ENCODE results near the gene REEP1.
A peak's percentile ranks its signal among the peaks of the same experiment; 100 is the strongest.

The REEP1 gene

DNA sequence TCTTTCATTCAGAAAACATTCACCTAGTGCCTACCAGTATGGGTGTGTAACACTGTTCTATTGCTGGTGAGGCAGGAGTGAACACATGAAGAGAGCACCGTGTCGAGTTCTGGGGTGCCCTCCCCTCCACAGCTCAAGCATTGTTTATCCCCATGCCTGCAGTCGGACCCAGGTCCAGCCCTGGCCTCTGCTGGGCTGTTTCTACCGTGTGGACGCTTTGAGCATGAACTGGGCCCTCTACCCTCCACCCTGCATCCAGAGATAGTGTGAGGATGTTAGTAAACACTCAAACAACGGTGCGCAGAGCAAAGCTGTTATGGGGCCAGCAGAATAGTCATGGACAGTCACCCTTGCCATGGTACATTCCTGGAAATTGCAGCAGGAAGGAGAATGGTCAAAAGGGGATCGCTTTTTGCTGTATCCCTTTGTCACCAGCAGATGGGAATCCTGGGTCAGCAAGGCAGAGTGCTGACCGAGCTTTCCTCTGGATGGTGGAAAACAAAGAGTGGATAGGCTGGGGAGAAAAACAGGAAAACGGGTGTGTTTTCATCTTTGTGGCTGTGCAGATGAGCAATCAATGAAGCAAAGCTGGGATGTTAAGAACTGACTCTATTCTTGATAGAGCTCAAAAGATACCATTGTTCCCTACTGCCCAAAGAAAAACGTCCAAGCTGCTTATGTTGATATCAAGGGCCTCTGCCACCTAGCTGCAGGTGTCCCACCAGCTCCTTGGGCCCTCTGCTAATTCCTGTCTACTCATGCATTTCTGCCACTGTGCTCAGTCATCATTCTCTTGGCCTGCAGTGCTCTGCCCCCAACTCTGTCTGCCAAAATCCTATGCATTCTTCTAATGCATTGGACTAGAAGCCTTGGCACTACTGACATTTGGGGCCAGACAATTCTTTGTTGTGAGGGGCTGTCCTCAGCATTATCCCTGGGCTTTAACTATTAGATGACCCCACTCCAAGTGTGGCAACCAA, 38.7 kb downstream of the REEP1 start:
- no peak overlapping the region for H3K4me3 ChIP-seq (ENCODE audit: low read depth, low read length)
- no peak for DNase-seq (ENCODE audit: low read depth)
- in situ Hi-C loops (cut with HindIII; ENCODE audit: low sequenced_read_pairs) = loop anchor here (5.0 kb wide), 1 partner anchor 76 kb away; no protein-coding TSS in a partner anchor
- TF ChIP-seq CTCF (IDR thresholded peaks at IDR 0.05; ENCODE audit: low read depth, low read length, missing control alignments) = peak; percentile 32

GRCh38 chr2:86297382-86298147, 39.9 kb downstream of the REEP1 start:
- no peak overlapping the region for H3K4me3 ChIP-seq (ENCODE audit: low read depth, low read length)
- no peak for DNase-seq (ENCODE audit: low read depth)
- TF ChIP-seq CTCF (IDR thresholded peaks at IDR 0.05; ENCODE audit: low read depth, low read length, missing control alignments) = no peak
- in situ Hi-C loops (cut with HindIII; ENCODE audit: low sequenced_read_pairs) = loop anchor here (5.0 kb wide), 1 partner anchor 75 kb away; no protein-coding TSS in a partner anchor

DNA sequence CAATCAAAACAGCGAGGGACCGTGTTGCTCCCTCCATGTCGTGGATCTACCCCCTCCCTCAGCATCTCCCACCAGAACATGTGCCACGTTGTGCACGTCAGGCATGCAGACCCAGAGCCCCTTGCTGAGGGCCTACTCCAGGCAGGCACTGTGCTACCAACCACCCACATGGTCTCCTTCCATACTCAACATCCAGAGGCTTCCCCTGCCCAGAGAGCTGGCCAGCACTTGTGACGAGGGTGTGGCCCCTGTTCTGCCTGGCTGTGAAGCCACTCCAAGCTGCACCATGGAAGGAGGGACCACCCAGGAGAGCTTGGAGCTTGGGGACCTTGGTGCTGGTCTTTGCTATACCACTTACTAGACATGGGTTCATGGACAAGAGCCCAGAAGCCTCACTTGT, 40.5 kb downstream of the REEP1 start:
- in situ Hi-C loops (cut with HindIII; ENCODE audit: low sequenced_read_pairs) = loop anchor here (5.0 kb wide), 1 partner anchor 75 kb away; no protein-coding TSS in a partner anchor
- no peak overlapping the region for H3K4me3 ChIP-seq (ENCODE audit: low read depth, low read length)
- no peak for DNase-seq (ENCODE audit: low read depth)
- no peak for TF ChIP-seq CTCF (IDR thresholded peaks at IDR 0.05; ENCODE audit: low read depth, low read length, missing control alignments)

DNA sequence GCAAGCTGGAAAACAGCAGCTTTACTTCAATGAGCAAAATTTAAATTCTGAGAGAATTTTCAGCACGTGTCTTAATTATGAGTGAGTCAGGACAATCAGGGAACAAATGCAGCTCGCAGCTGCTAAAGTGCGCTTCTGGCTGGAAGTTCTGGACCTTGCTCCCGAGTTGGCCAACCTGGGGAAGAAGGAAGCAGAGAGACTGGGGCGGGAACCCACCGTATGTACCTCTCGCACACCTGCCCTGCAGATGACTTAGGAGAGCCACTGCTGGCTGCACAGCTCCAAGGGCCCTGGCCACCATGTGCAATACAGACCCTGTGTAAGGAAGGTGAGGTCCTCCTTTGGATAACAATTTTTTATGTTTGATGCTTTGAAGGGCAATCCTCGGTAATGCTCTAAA, 42.4 kb downstream of the REEP1 start:
- no peak for TF ChIP-seq CTCF (IDR thresholded peaks at IDR 0.05; ENCODE audit: low read depth, low read length, missing control alignments)
- in situ Hi-C loops (cut with HindIII; ENCODE audit: low sequenced_read_pairs) = loop anchor here (5.0 kb wide), 1 partner anchor 73 kb away; no protein-coding TSS in a partner anchor
- no peak for DNase-seq (ENCODE audit: low read depth)
- H3K4me3 ChIP-seq (ENCODE audit: low read depth, low read length) = no peak overlapping the region

DNA sequence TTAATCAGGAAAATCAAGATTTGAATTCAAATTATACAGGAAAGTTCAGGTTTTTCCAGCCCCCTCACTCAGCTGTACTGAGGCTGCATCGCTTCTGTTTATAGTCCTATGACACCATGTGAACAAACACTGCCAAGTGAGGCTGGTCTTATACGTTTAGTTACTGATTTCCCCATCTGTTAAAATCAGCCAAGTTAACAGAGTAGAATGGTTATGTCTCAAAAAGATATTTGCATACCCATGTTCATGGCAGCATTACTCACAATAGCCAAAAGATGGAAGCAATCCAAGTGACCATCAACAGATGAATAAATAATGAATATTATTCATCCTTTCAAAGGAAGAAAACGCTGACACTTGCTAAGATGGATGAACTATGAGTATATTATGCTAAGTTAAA, 43.8 kb downstream of the REEP1 start:
- no peak for TF ChIP-seq CTCF (IDR thresholded peaks at IDR 0.05; ENCODE audit: low read depth, low read length, missing control alignments)
- DNase-seq (ENCODE audit: low read depth) = no peak
- in situ Hi-C loops (cut with HindIII; ENCODE audit: low sequenced_read_pairs) = no loop called here
- no peak overlapping the region for H3K4me3 ChIP-seq (ENCODE audit: low read depth, low read length)
